Measurements from ENCODE around the gene NXF1.

The NXF1 gene

GRCh38 chr11:62774407-62774806, 30.8 kb downstream of the NXF1 start (continued):
- TF ChIP-seq ZSCAN4 (tag by site-specific recombination; IDR thresholded peaks at IDR 0.05) (no peak), ZNF610 (tag by site-specific recombination; IDR thresholded peaks at IDR 0.05; ENCODE audit: borderline replicate concordance) (no peak), BCL11B (tag by site-specific recombination; IDR thresholded peaks at IDR 0.05; ENCODE audit: low read depth) (no peak)

GRCh38 chr11:62771144-62772021, 33.9 kb downstream of the NXF1 start, which contains the start of gene TAF6L:
TSS of gene TAF6L (plus strand) at chr11:62771396. CDS start at chr11:62775784, 4,388 bp downstream.
- ChIA-PET CTCF (interaction anchor here (0.6 to 4.4 kb wide), 7 partner anchors 10 to 98 kb away, joined by 3 to 37 read pairs (median 6); partner anchors contain the start of genes POLR2G and TMEM179B), POLR2A (interaction anchor here (0.5 to 5.4 kb wide), 23 partner anchors 9 to 1219 kb away, joined by 3 to 68 read pairs (median 5); partner anchors contain the start of genes C11orf98, CSKMT, HNRNPUL2 and LBHD1)
- Histone ChIP-seq H3K9me3 (ENCODE audit: control insufficient read depth, insufficient read depth, low read depth, low read length) (no peaks in the 10 kb centered on the region), H3K4me3 (ENCODE audit: low read depth, low read length) (peak within 1 kb of the TSS; percentile 71), H3K36me3 (ENCODE audit: control insufficient read depth in 2 of 2, insufficient read depth in 1 of 2, low read length in 2 of 2) (peaks cover 0 to 34% of the 10 kb centered on the region in 2 experiments; a peak in 2 of 3 replicates), H3K4me1 (ENCODE audit: control insufficient read depth, insufficient read depth, low read length) (no peaks in the 10 kb centered on the region), H3K27ac (ENCODE audit: extremely low read depth, low read depth, low read length) (peak within 1 kb of the TSS; percentile 72)
- TF ChIP-seq ZNF623 (tag by site-specific recombination; IDR thresholded peaks at IDR 0.05) = no peak
- TF ChIP-seq GLIS2 (tag by site-specific recombination; IDR thresholded peaks at IDR 0.05) = peak; percentile 84
- no peak for TF ChIP-seq ZNF596 (tag by site-specific recombination; IDR thresholded peaks at IDR 0.05)
- TF ChIP-seq ZNF394 (tag by site-specific recombination; IDR thresholded peaks at IDR 0.05; ENCODE audit: borderline replicate concordance) = peak; percentile 32; the same call in 1 of the 2 replicates
- TF ChIP-seq ZNF639 (tag by site-specific recombination; IDR thresholded peaks at IDR 0.05) = no peak
- peak; percentile 70 for TF ChIP-seq ZNF580 (tag by site-specific recombination; IDR thresholded peaks at IDR 0.05)
- no peak for TF ChIP-seq ZNF837 (tag by site-specific recombination; IDR thresholded peaks at IDR 0.05)
- peak; percentile 43 for TF ChIP-seq OSR2 (tag by site-specific recombination; IDR thresholded peaks at IDR 0.05)
- peak; percentile 73 for TF ChIP-seq ZNF398 (tag by site-specific recombination; IDR thresholded peaks at IDR 0.05)
- TF ChIP-seq ZNF335 (tag by site-specific recombination; conservative IDR thresholded peaks at IDR 0.05) = peak; percentile 94
- TF ChIP-seq ZNF791 (tag by site-specific recombination; IDR thresholded peaks at IDR 0.05) = no peak
- peak; percentile 69 for TF ChIP-seq KLF7 (tag by site-specific recombination; IDR thresholded peaks at IDR 0.05; ENCODE audit: borderline replicate concordance)
- no peak for TF ChIP-seq ZNF174 (tag by site-specific recombination; IDR thresholded peaks at IDR 0.05)
- TF ChIP-seq ZNF664 (tag by site-specific recombination; IDR thresholded peaks at IDR 0.05) = no peak
- TF ChIP-seq PATZ1 (tag by site-specific recombination; IDR thresholded peaks at IDR 0.05) = peak; percentile 99
- no peak for TF ChIP-seq ZNF214 (tag by site-specific recombination; IDR thresholded peaks at IDR 0.05; ENCODE audit: borderline replicate concordance)
- no peak for TF ChIP-seq ZNF585B (tag by site-specific recombination; IDR thresholded peaks at IDR 0.05)
- TF ChIP-seq ZNF341 (tag by site-specific recombination; IDR thresholded peaks at IDR 0.05; ENCODE audit: low read depth) = peak; percentile 51; the same call in 1 of the 2 replicates
- no peak for TF ChIP-seq ZNF274 (IDR thresholded peaks at IDR 0.05; ENCODE audit: low read length)
- no peak for TF ChIP-seq ZNF274 (tag by site-specific recombination; IDR thresholded peaks at IDR 0.05; ENCODE audit: borderline replicate concordance)
- peak; percentile 45 for TF ChIP-seq ZBTB8A (tag by site-specific recombination; IDR thresholded peaks at IDR 0.05)
- no peak for TF ChIP-seq ZNF701 (tag by site-specific recombination; IDR thresholded peaks at IDR 0.05)
- no peak for TF ChIP-seq ZNF223 (tag by site-specific recombination; IDR thresholded peaks at IDR 0.05)
- TF ChIP-seq ZNF140 (tag by site-specific recombination; IDR thresholded peaks at IDR 0.05) = no peak
- peak; percentile 99 for TF ChIP-seq BCL11B (tag by site-specific recombination; IDR thresholded peaks at IDR 0.05; ENCODE audit: low read depth)
- no peak for TF ChIP-seq MZF1 (tag by site-specific recombination; IDR thresholded peaks at IDR 0.05; ENCODE audit: borderline replicate concordance)
- TF ChIP-seq ZSCAN23 (tag by site-specific recombination; IDR thresholded peaks at IDR 0.05) = no peak

Data from HEK293 (cell line).